GM12875 (cell line): ENCODE measurements around the gene NEK6.

Source experiments
- H3K4me3 ChIP-seq: one replicate; pipeline ENCODE4 v1.5.1; 2011; ENCODE audit warnings: low read depth, low read length, control low read depth
- CTCF ChIP-seq: IDR thresholded peaks from 2 replicates; pipeline ENCODE4 v1.5.1; 2011; ENCODE audit warnings: low read depth, mild to moderate bottlenecking, control low read depth, inconsistent platforms, low read length, moderate library complexity, borderline replicate concordance; ENCODE audit not compliant: insufficient read depth

Gene NEK6

GRCh38 chr9:124399323-124399967 lies 141.7 kb downstream of the NEK6 start:
- H3K4me3 ChIP-seq: no peak overlapping the region

GRCh38 chr9:124399968-124400940 lies 142.5 kb downstream of the NEK6 start:
- TF ChIP-seq CTCF: no peak
- H3K4me3 ChIP-seq: no peak overlapping the region

More at GRCh38 chr9:124399323-124399967, 141.7 kb downstream of the NEK6 start:
- no peak for TF ChIP-seq CTCF
